GM12875 (cell line): ENCODE data around the gene TAS2R41.

Experiments
- H3K4me3 ChIP-seq: one replicate; pipeline ENCODE4 v1.5.1; 2011; ENCODE audit warnings: low read depth, low read length, control low read depth
- CTCF ChIP-seq: IDR thresholded peaks from 2 replicates; pipeline ENCODE4 v1.5.1; 2011; ENCODE audit warnings: low read depth, mild to moderate bottlenecking, control low read depth, inconsistent platforms, low read length, moderate library complexity, borderline replicate concordance; ENCODE audit not compliant: insufficient read depth

Gene TAS2R41

GRCh38 chr7:143510854-143511592 lies 33.4 kb downstream of the TAS2R41 start:
- H3K4me3 ChIP-seq: no peak overlapping the region
- no peak for TF ChIP-seq CTCF

- H3K4me3 ChIP-seq: no peak overlapping the region
- no peak for TF ChIP-seq CTCF
Observed at GRCh38 chr7:143511593-143512047, 33.9 kb downstream of the TAS2R41 start.

DNA sequence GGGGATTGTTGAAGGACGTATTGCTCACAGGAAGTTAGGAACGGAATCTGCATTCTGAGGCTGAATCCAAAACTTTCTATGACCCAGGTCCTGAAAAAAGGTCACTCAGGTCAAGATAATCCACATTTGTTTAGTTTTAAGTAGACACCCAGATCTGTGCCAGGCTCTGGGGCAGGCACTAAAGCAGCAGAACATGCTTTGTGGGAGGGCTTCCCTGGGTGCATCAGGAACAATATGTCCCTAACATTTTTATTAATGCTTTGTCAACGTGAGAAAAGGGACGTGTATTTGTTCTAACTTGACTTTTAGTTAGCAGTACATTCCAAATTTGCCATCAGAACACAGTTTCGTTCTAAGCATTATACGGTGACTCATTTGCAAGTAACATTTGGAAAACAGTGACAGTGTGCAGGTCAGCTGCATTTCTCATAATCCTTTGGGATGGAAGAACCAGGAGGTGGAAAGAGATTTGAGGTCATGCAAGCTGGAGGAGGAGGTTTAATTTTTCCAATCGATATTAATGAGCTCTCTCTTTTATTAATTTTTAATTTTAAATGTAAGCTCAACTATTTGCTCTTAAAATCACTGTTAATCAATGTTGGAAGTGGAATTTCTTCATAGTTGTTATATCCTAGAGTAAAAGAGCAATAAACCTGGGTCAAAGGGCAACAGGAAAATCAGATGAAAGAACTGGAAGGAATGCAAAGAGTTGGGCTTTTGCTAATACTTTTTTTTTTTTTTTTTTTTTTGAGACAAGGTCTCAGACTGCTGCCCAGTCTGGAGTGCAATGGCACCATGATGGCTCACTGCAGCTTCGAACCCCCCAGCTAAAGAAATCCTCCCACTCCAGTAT lies 35.0 kb downstream of the TAS2R41 start:
- no peak for TF ChIP-seq CTCF
- H3K4me3 ChIP-seq: no peak overlapping the region

DNA sequence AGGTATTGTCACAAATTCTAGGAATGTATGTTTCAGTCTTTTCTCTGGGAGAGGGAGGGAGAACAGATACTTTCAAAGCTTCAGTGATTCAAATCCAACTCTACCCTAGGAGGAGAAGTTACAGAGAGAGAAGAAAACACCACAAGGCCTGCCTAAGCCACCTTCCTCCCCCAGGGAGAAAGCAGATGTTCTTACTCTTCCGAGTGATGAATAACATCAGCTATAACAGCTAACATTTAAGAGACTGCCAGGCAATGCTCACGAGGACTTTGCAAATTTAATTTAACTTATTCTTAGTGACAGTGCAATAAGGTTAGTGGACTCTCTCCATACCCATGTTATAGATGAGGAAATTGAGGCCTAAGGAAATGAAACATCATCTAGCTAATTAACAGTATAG lies 36.8 kb downstream of the TAS2R41 start:
- no peak overlapping the region for H3K4me3 ChIP-seq
- TF ChIP-seq CTCF: no peak

GRCh38 chr7:143514995-143515735 lies 37.5 kb downstream of the TAS2R41 start:
- no peak for TF ChIP-seq CTCF
- no peak overlapping the region for H3K4me3 ChIP-seq

GRCh38 chr7:143516981-143517380 lies 39.3 kb downstream of the TAS2R41 start:
- no peak overlapping the region for H3K4me3 ChIP-seq
- TF ChIP-seq CTCF: no peak
